ENCODE results near the gene ARSJ.

ARSJ gene

DNA sequence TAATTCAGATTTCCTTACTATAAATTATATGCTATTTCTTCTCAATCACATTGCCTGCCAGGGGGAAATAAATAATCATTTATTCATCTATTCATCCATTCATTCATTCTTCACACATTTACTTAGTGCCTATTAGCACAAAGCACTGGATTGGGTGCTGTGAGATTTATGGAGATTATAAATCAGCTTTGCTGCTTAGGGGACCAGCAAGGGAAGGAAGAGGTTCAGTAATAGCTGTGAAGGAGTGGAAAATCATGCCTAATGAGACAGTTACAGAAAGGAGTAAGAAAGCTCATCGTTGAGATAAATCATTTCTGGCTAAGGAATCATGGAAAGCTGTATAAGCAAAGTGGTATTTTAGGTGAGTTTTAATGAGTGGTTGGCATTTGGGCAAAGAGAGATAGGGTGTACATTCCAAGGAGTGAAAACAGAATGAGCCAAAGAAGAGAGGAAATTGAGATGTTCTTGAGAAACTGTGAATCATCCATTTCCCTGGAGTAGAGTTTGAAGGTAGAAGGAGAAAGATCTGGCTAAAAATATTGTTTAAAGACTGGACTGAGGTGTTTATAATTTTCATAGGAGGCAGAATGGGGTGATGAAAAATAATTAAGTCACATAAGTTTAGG lies 9.6 kb downstream of the ARSJ start:
- no peak overlapping the region for H3K27ac ChIP-seq (ENCODE audit: low read depth, low read length)
- H3K36me3 ChIP-seq (ENCODE audit: insufficient read depth, low read length): peaks cover 5% of the 10 kb centered on the region
- H3K4me1 ChIP-seq (ENCODE audit: insufficient read depth, low read length): peaks cover 6% of the 10 kb centered on the region
- H3K9ac ChIP-seq (ENCODE audit: low read length): no peak overlapping the region
- H3K27me3 ChIP-seq (ENCODE audit: control insufficient read depth in 1 of 2, insufficient read depth in 2 of 2, low read length in 2 of 2): no peaks in the 10 kb centered on the region
- no peak overlapping the region for H3K4me3 ChIP-seq (ENCODE audit: low read depth in 1 of 2, low read length in 2 of 2)
- H3K9me3 ChIP-seq (ENCODE audit: low read length): no peaks in the 10 kb centered on the region

GRCh38 chr4:113968473-113968872 lies 11.0 kb downstream of the ARSJ start:
- H3K9me3 ChIP-seq (ENCODE audit: low read length): no peaks in the 10 kb centered on the region
- no peak overlapping the region for H3K9ac ChIP-seq (ENCODE audit: low read length)
- no peaks in the 10 kb centered on the region for H3K27me3 ChIP-seq (ENCODE audit: control insufficient read depth in 1 of 2, insufficient read depth in 2 of 2, low read length in 2 of 2)
- no peak overlapping the region for H3K27ac ChIP-seq (ENCODE audit: low read depth, low read length)
- H3K36me3 ChIP-seq (ENCODE audit: insufficient read depth, low read length): no peaks in the 10 kb centered on the region
- H3K4me1 ChIP-seq (ENCODE audit: insufficient read depth, low read length): peaks cover 13% of the 10 kb centered on the region
- no peak overlapping the region for H3K4me3 ChIP-seq (ENCODE audit: low read depth in 1 of 2, low read length in 2 of 2)

DNA sequence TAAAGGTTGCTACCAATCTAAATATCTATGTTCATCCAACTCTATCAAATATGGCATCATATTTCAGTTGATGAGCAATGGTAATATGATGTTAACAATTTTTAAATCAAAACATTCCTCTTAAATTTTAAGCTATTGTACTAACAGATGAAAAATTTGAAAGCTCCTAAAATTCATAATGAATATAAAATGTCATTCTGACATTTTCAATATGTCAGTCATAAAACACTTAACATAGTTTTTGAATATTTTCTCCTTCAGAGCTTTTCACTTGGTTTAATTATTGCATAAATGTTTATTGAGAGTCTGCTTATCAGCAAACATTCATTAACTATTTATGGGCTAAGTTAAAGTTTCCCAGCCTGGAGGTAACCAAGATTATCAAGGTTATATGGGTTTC lies 11.8 kb downstream of the ARSJ start:
- Histone ChIP-seq H3K9ac (ENCODE audit: low read length) (no peak overlapping the region), H3K4me3 (ENCODE audit: low read depth in 1 of 2, low read length in 2 of 2) (no peak overlapping the region), H3K27me3 (ENCODE audit: control insufficient read depth in 1 of 2, insufficient read depth in 2 of 2, low read length in 2 of 2) (no peaks in the 10 kb centered on the region), H3K27ac (ENCODE audit: low read depth, low read length) (no peak overlapping the region), H3K4me1 (ENCODE audit: insufficient read depth, low read length) (peaks cover 14% of the 10 kb centered on the region), H3K9me3 (ENCODE audit: low read length) (no peaks in the 10 kb centered on the region), H3K36me3 (ENCODE audit: insufficient read depth, low read length) (no peaks in the 10 kb centered on the region)

GRCh38 chr4:113962719-113963265 lies 16.7 kb downstream of the ARSJ start:
- Histone ChIP-seq H3K4me1 (ENCODE audit: insufficient read depth, low read length) (peaks cover 43% of the 10 kb centered on the region), H3K27ac (ENCODE audit: low read depth, low read length) (no peak overlapping the region), H3K9me3 (ENCODE audit: low read length) (no peaks in the 10 kb centered on the region), H3K36me3 (ENCODE audit: insufficient read depth, low read length) (no peaks in the 10 kb centered on the region), H3K4me3 (ENCODE audit: low read depth in 1 of 2, low read length in 2 of 2) (no peak overlapping the region), H3K27me3 (ENCODE audit: control insufficient read depth in 1 of 2, insufficient read depth in 2 of 2, low read length in 2 of 2) (no peaks in the 10 kb centered on the region), H3K9ac (ENCODE audit: low read length) (no peak overlapping the region)

DNA sequence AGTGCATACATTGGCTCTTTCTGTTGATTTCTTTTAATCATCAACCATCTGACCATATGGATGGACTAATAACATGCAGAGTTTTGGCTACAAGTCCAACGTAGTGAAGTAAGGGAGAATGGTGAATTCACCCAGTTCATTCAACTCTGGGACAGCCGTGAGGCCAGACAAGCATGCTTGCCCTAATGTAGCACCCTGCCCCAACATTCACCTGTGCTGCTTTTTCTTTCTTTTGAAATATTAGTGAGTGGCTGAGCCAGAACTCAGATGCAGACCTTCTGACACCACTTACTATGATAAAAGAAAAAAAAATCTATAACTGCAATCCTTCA lies 17.5 kb downstream of the ARSJ start:
- no peaks in the 10 kb centered on the region for H3K36me3 ChIP-seq (ENCODE audit: insufficient read depth, low read length)
- no peak overlapping the region for H3K4me3 ChIP-seq (ENCODE audit: low read depth in 1 of 2, low read length in 2 of 2)
- no peaks in the 10 kb centered on the region for H3K27me3 ChIP-seq (ENCODE audit: control insufficient read depth in 1 of 2, insufficient read depth in 2 of 2, low read length in 2 of 2)
- H3K9ac ChIP-seq (ENCODE audit: low read length): no peak overlapping the region
- H3K4me1 ChIP-seq (ENCODE audit: insufficient read depth, low read length): peaks cover 45% of the 10 kb centered on the region
- no peaks in the 10 kb centered on the region for H3K9me3 ChIP-seq (ENCODE audit: low read length)
- no peak overlapping the region for H3K27ac ChIP-seq (ENCODE audit: low read depth, low read length)

GRCh38 chr4:113960684-113961321 lies 18.6 kb downstream of the ARSJ start:
- Histone ChIP-seq H3K4me1 (ENCODE audit: insufficient read depth, low read length) (peaks cover 45% of the 10 kb centered on the region), H3K9ac (ENCODE audit: low read length) (no peak overlapping the region), H3K27ac (ENCODE audit: low read depth, low read length) (no peak overlapping the region)

DNA sequence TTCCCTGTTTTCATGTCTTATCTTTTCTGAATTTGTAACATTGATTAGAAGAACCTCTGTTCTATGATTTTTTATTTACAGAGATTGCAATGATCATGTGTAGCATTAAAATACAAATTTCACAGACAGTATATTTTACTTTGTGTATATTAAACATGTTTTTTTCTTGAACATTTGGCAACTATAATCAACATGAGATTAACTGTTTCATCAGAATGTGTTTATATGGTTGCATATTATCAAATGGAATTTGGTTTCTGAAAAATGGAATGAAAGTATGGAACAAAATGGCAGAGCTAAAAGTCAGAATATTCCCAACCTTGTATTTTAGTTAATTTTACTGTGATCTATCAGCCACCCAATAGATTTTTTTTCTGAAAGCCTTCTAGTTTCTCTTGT lies 19.9 kb downstream of the ARSJ start:
- Histone ChIP-seq H3K4me3 (ENCODE audit: low read depth in 1 of 2, low read length in 2 of 2) (no peak overlapping the region), H3K9me3 (ENCODE audit: low read length) (no peaks in the 10 kb centered on the region), H3K9ac (ENCODE audit: low read length) (no peak overlapping the region), H3K36me3 (ENCODE audit: insufficient read depth, low read length) (no peaks in the 10 kb centered on the region), H3K27me3 (ENCODE audit: control insufficient read depth in 1 of 2, insufficient read depth in 2 of 2, low read length in 2 of 2) (no peaks in the 10 kb centered on the region), H3K27ac (ENCODE audit: low read depth, low read length) (peak overlapping the region; percentile 22), H3K4me1 (ENCODE audit: insufficient read depth, low read length) (peaks cover 45% of the 10 kb centered on the region)

More at GRCh38 chr4:113960684-113961321, 18.6 kb downstream of the ARSJ start:
- H3K9me3 ChIP-seq (ENCODE audit: low read length): no peaks in the 10 kb centered on the region
- H3K27me3 ChIP-seq (ENCODE audit: control insufficient read depth in 1 of 2, insufficient read depth in 2 of 2, low read length in 2 of 2): no peaks in the 10 kb centered on the region
- H3K4me3 ChIP-seq (ENCODE audit: low read depth in 1 of 2, low read length in 2 of 2): no peak overlapping the region
- no peaks in the 10 kb centered on the region for H3K36me3 ChIP-seq (ENCODE audit: insufficient read depth, low read length)

- H3K9me3 ChIP-seq (ENCODE audit: low read length): no peaks in the 10 kb centered on the region
- H3K36me3 ChIP-seq (ENCODE audit: insufficient read depth, low read length): no peaks in the 10 kb centered on the region
- no peak overlapping the region for H3K9ac ChIP-seq (ENCODE audit: low read length)
- H3K27me3 ChIP-seq (ENCODE audit: control insufficient read depth in 1 of 2, insufficient read depth in 2 of 2, low read length in 2 of 2): no peaks in the 10 kb centered on the region
- H3K4me1 ChIP-seq (ENCODE audit: insufficient read depth, low read length): peaks cover 39% of the 10 kb centered on the region
- peak overlapping the region in 1 of 2 donors; percentile 8 for H3K4me3 ChIP-seq (ENCODE audit: low read depth in 1 of 2, low read length in 2 of 2)
- H3K27ac ChIP-seq (ENCODE audit: low read depth, low read length): peak overlapping the region; percentile 36
Observed at GRCh38 chr4:113958766-113959538, 20.5 kb downstream of the ARSJ start.

GRCh38 chr4:113957956-113958355 lies 21.5 kb downstream of the ARSJ start:
- peaks cover 38% of the 10 kb centered on the region for H3K4me1 ChIP-seq (ENCODE audit: insufficient read depth, low read length)

DNA sequence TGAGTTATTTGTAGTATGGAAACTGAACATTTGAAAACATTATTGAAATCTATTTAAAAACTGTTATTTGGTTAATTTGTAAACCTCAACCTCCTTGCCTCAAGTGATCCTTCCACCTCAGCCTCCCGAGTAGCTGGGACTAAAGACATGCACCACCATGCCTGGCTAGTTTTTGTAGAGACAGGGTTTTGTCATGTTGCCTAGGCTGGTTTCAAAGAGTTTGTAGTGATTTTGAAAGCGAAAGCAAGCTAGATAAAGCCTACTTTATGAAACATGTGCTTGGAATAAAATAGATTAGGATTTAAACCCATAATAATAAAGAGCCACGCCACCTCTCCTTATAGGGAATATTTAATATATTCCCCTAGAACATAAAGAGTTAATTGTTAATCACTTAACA lies 23.5 kb downstream of the ARSJ start:
- H3K9me3 ChIP-seq (ENCODE audit: low read length): no peaks in the 10 kb centered on the region
- H3K4me1 ChIP-seq (ENCODE audit: insufficient read depth, low read length): peaks cover 26% of the 10 kb centered on the region
- H3K27me3 ChIP-seq (ENCODE audit: control insufficient read depth in 1 of 2, insufficient read depth in 2 of 2, low read length in 2 of 2): no peaks in the 10 kb centered on the region
- no peak overlapping the region for H3K9ac ChIP-seq (ENCODE audit: low read length)
- no peaks in the 10 kb centered on the region for H3K36me3 ChIP-seq (ENCODE audit: insufficient read depth, low read length)
- H3K27ac ChIP-seq (ENCODE audit: low read depth, low read length): no peak overlapping the region
- H3K4me3 ChIP-seq (ENCODE audit: low read depth in 1 of 2, low read length in 2 of 2): no peak overlapping the region

More at GRCh38 chr4:113957956-113958355, 21.5 kb downstream of the ARSJ start:
- Histone ChIP-seq H3K36me3 (ENCODE audit: insufficient read depth, low read length) (no peaks in the 10 kb centered on the region), H3K27me3 (ENCODE audit: control insufficient read depth in 1 of 2, insufficient read depth in 2 of 2, low read length in 2 of 2) (no peaks in the 10 kb centered on the region), H3K9ac (ENCODE audit: low read length) (no peak overlapping the region), H3K9me3 (ENCODE audit: low read length) (no peaks in the 10 kb centered on the region), H3K27ac (ENCODE audit: low read depth, low read length) (no peak overlapping the region), H3K4me3 (ENCODE audit: low read depth in 1 of 2, low read length in 2 of 2) (no peak overlapping the region)

DNA sequence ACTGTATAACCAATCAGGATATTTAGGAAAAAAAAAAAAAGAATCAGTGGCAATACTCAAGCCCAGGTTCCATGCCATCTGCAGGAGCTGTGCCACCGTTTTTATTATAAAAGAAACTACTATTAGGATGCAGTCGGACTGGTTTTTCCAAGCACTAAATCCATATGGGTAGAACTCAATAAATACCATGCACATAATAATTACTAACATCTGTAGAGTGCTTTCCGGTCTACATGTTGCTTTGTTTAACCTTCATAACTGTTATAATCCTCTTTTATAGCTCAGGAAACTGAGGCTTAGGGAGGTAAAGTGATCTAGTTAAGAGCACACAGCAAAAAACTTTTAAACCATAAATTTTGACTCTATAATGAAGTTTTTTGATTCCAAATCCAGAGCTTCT lies 24.0 kb downstream of the ARSJ start:
- H3K9ac ChIP-seq (ENCODE audit: low read length): no peak overlapping the region
- H3K27me3 ChIP-seq (ENCODE audit: control insufficient read depth in 1 of 2, insufficient read depth in 2 of 2, low read length in 2 of 2): no peaks in the 10 kb centered on the region
- no peaks in the 10 kb centered on the region for H3K36me3 ChIP-seq (ENCODE audit: insufficient read depth, low read length)
- H3K9me3 ChIP-seq (ENCODE audit: low read length): no peaks in the 10 kb centered on the region
- no peak overlapping the region for H3K27ac ChIP-seq (ENCODE audit: low read depth, low read length)
- no peak overlapping the region for H3K4me3 ChIP-seq (ENCODE audit: low read depth in 1 of 2, low read length in 2 of 2)
- peaks cover 27% of the 10 kb centered on the region for H3K4me1 ChIP-seq (ENCODE audit: insufficient read depth, low read length)
